ENCODE results near the gene PLEKHA7.
A peak's percentile ranks its signal among the peaks of the same experiment; 100 is the strongest.

GRCh38 chr11:16820324-16821092 lies 193.7 kb downstream of the PLEKHA7 start:
- TF ChIP-seq, protein P1, sequence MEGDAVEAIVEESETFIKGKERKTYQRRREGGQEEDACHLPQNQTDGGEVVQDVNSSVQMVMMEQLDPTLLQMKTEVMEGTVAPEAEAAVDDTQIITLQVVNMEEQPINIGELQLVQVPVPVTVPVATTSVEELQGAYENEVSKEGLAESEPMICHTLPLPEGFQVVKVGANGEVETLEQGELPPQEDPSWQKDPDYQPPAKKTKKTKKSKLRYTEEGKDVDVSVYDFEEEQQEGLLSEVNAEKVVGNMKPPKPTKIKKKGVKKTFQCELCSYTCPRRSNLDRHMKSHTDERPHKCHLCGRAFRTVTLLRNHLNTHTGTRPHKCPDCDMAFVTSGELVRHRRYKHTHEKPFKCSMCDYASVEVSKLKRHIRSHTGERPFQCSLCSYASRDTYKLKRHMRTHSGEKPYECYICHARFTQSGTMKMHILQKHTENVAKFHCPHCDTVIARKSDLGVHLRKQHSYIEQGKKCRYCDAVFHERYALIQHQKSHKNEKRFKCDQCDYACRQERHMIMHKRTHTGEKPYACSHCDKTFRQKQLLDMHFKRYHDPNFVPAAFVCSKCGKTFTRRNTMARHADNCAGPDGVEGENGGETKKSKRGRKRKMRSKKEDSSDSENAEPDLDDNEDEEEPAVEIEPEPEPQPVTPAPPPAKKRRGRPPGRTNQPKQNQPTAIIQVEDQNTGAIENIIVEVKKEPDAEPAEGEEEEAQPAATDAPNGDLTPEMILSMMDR (IDR thresholded peaks at IDR 0.05) = peak; percentile 92
- TF ChIP-seq ZFX (IDR thresholded peaks at IDR 0.05; ENCODE audit: borderline replicate concordance) = no peak
